Panc1 (cell line): ENCODE data around the gene ZFAND3. TPM values are rescaled to one million over a fixed set of nuclear protein-coding genes. Genes with fewer than 3 reads are reported as not detected.

Experiments
- ATAC-seq: fragments of 200-7000 bp; cut with Tn5 transposase; 2 replicates; pipeline ENCODE4 v1.9.1; 2020; ENCODE audit warnings: mild to moderate bottlenecking, moderate library complexity
- BruUV-seq: library from RNA; stranded (reverse); fragments of 400-500 nt; replicated peaks from 2 replicates; lab custom pipeline; 2021; lab: Mats Ljungman, UMichigan
- CTCF ChIA-PET: fragments of 300-600 bp; sonication (Branson Sonifier 250); formaldehyde crosslinking; loops from one replicate; lab custom pipeline; 2022; ENCODE audit warnings: antibody characterized with exemption; lab: Charles Lee
- POLR2A ChIA-PET: fragments of 300-600 bp; sonication (Branson Sonifier 250); formaldehyde crosslinking; loops from one replicate; lab custom pipeline; 2022; ENCODE audit warnings: antibody characterized with exemption; lab: Charles Lee
- DNase-seq: peaks from one replicate; pipeline ENCODE4 v3.0.0-alpha.2; 2010; ENCODE audit warnings: low read depth, low spot score
- H3K27ac ChIP-seq: 2 replicates; pipeline ENCODE4 v1.5.1; 2011; ENCODE audit warnings: mild to moderate bottlenecking, low read length, inconsistent platforms
- H3K27me3 ChIP-seq: fragments of 200-500 bp; sonication (Bioruptor generic); 2 replicates; pipeline ENCODE4 v1.6.0; 2014; ENCODE audit warnings: low read length, inconsistent platforms; ENCODE audit not compliant: control insufficient read depth, insufficient read depth
- H3K36me3 ChIP-seq: fragments of 200-500 bp; sonication (Bioruptor generic); 2 replicates; pipeline ENCODE4 v1.5.1; 2014; ENCODE audit warnings: inconsistent platforms, mild to moderate bottlenecking, low read length, moderate library complexity; ENCODE audit not compliant: control insufficient read depth, insufficient read depth
- H3K4me1 ChIP-seq: 2 replicates; pipeline ENCODE4 v1.5.1; 2011; ENCODE audit warnings: inconsistent platforms, mild to moderate bottlenecking, low read length, moderate library complexity; ENCODE audit not compliant: control insufficient read depth, insufficient read depth
- H3K4me3 ChIP-seq, 2 experiments: 2 replicates each; pipeline ENCODE4 v1.5.1; 2011 to 2012; ENCODE audit warnings: low read depth in 2 of 2, low read length in 2 of 2, mild to moderate bottlenecking in 2 of 2, inconsistent platforms in 1 of 2, moderate library complexity in 1 of 2
- H3K9me3 ChIP-seq: fragments of 200-500 bp; sonication (Bioruptor generic); 2 replicates; pipeline ENCODE4 v1.5.1; 2014; ENCODE audit warnings: low read depth, mild to moderate bottlenecking, inconsistent platforms, low read length, moderate library complexity; ENCODE audit not compliant: control insufficient read depth, insufficient read depth
- POLR2AphosphoS5 ChIP-seq: IDR thresholded peaks from 2 replicates; pipeline ENCODE4 v1.6.1; 2012; ENCODE audit warnings: mild to moderate bottlenecking, low read depth, low read length, moderate library complexity
- SIN3A ChIP-seq: IDR thresholded peaks from 2 replicates; pipeline ENCODE4 v1.6.1; 2012; ENCODE audit warnings: low read depth, mild to moderate bottlenecking, low read length, moderate library complexity, borderline replicate concordance; ENCODE audit not compliant: insufficient read depth
- TCF7L2 ChIP-seq: IDR thresholded peaks from 2 replicates; pipeline ENCODE4 v1.6.1; 2011; ENCODE audit warnings: mild to moderate bottlenecking, low read depth, low read length, inconsistent platforms
- in situ Hi-C: cut with HindIII; loops from 2 replicates; pipeline ENCODE4 v1.10.0; 2016; ENCODE audit warnings: low sequenced_read_pairs, low pct_unique_long_range_greater_than_20kb
- intact Hi-C: fragments of 100-400 bp; cut with micrococcal nuclease; formaldehyde crosslinking; loops from one replicate; pipeline ENCODE4 v1.10.0; 2022; ENCODE audit not compliant: unreplicated experiment
- total RNA-seq: library from RNA; stranded (reverse); gene quantifications from one replicate; pipeline ENCODE4 v1.2.1, GENCODE V29; 2021; ENCODE audit not compliant: unreplicated experiment
- TF ChIP-seq, protein P1 (sequence below), 2 experiments: IDR thresholded peaks; 2 replicates each; pipeline ENCODE4 v1.6.1; 2011 to 2012; ENCODE audit warnings: low read depth in 2 of 2, control low read depth in 1 of 2, low read length in 1 of 2, mild to moderate bottlenecking in 1 of 2, moderate library complexity in 1 of 2; ENCODE audit not compliant: insufficient read depth in 1 of 2
- TF ChIP-seq, protein P2 (sequence below): fragments of 450-650 bp; IDR thresholded peaks from 2 replicates; pipeline ENCODE4 v1.5.1; 2017; ENCODE audit warnings: mild to moderate bottlenecking

The ZFAND3 gene
- total RNA-seq, 1 experiment from 2014 or later = 95.9 TPM

DNA sequence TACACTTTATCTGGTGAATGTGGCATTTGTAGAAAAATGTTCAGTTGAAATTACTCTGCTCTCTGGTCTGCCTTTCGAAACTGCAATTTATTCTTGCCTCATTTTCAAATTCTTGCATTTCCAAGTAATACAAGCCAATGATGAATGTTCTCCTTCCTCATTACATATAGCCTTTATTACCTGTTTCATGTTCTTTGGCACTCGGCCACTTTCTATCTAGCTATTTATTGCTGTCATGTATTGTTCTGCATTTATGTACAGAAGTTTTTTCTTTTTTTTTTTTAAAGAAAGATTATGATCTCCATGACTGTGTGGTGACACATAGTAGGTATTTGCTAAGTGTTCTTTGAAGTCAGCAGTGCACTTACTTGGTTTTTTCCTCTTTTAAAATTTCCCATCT lies 261.4 kb downstream of the ZFAND3 start:
- ATAC-seq (no peak), DNase-seq (no peak)
- in situ Hi-C loops = no loop called here
- Histone ChIP-seq H3K36me3 (0 out of 2 replicates have a peak, but pooled peaks cover 4% of the 10 kb centered on the region), H3K4me1 (no peaks in the 10 kb centered on the region), H3K9me3 (no peaks in the 10 kb centered on the region), H3K27me3 (no peaks in the 10 kb centered on the region), H3K27ac (no peak overlapping the region), H3K4me3 (no peak overlapping the region)
- intact Hi-C loops = no loop called here
- TF ChIP-seq, protein P1, sequence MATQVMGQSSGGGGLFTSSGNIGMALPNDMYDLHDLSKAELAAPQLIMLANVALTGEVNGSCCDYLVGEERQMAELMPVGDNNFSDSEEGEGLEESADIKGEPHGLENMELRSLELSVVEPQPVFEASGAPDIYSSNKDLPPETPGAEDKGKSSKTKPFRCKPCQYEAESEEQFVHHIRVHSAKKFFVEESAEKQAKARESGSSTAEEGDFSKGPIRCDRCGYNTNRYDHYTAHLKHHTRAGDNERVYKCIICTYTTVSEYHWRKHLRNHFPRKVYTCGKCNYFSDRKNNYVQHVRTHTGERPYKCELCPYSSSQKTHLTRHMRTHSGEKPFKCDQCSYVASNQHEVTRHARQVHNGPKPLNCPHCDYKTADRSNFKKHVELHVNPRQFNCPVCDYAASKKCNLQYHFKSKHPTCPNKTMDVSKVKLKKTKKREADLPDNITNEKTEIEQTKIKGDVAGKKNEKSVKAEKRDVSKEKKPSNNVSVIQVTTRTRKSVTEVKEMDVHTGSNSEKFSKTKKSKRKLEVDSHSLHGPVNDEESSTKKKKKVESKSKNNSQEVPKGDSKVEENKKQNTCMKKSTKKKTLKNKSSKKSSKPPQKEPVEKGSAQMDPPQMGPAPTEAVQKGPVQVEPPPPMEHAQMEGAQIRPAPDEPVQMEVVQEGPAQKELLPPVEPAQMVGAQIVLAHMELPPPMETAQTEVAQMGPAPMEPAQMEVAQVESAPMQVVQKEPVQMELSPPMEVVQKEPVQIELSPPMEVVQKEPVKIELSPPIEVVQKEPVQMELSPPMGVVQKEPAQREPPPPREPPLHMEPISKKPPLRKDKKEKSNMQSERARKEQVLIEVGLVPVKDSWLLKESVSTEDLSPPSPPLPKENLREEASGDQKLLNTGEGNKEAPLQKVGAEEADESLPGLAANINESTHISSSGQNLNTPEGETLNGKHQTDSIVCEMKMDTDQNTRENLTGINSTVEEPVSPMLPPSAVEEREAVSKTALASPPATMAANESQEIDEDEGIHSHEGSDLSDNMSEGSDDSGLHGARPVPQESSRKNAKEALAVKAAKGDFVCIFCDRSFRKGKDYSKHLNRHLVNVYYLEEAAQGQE (IDR thresholded peaks at IDR 0.05; ENCODE audit: insufficient read depth in 1 of 2, low read depth in 2 of 2, low read length in 1 of 2) = no peak
- TF ChIP-seq, protein P2, sequence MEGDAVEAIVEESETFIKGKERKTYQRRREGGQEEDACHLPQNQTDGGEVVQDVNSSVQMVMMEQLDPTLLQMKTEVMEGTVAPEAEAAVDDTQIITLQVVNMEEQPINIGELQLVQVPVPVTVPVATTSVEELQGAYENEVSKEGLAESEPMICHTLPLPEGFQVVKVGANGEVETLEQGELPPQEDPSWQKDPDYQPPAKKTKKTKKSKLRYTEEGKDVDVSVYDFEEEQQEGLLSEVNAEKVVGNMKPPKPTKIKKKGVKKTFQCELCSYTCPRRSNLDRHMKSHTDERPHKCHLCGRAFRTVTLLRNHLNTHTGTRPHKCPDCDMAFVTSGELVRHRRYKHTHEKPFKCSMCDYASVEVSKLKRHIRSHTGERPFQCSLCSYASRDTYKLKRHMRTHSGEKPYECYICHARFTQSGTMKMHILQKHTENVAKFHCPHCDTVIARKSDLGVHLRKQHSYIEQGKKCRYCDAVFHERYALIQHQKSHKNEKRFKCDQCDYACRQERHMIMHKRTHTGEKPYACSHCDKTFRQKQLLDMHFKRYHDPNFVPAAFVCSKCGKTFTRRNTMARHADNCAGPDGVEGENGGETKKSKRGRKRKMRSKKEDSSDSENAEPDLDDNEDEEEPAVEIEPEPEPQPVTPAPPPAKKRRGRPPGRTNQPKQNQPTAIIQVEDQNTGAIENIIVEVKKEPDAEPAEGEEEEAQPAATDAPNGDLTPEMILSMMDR = no peak
- TF ChIP-seq SIN3A (no peak), POLR2AphosphoS5 (no peak), TCF7L2 (no peak)
- ChIA-PET CTCF (no interaction called here), POLR2A (interaction anchor here (0.5 kb wide), 1 partner anchor 138 kb away, joined by 6 read pairs; no protein-coding TSS in a partner anchor)
- no TSS peak for BruUV-seq

DNA sequence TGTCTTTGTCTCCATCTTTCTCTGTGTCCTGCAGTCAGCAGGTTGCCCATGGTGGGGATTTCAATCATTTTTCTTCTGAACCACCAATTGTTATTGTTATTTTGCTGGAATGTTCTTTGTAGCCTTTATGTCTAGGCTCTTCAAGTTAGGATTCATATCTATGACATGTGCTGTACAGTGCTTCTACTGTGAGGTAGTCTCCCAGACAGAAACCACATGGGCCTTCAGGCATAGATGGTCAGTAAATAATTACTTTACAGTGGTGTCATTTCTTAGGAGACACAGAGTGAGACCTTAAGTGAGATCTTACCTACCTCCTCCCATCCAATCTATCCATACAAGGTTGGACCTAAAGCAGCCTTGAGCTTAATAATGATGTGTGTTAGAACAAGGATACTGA lies 265.5 kb downstream of the ZFAND3 start:
- ATAC-seq (no peak), DNase-seq (no peak)
- Histone ChIP-seq H3K27ac (no peak overlapping the region), H3K4me1 (no peaks in the 10 kb centered on the region), H3K36me3 (0 out of 2 replicates have a peak, but pooled peaks cover 4% of the 10 kb centered on the region), H3K4me3 (no peak overlapping the region), H3K9me3 (no peaks in the 10 kb centered on the region), H3K27me3 (no peaks in the 10 kb centered on the region)
- no TSS peak for BruUV-seq
- ChIA-PET CTCF (interaction anchor here (0.6 kb wide), 1 partner anchor 303 kb away, joined by 8 read pairs; no protein-coding TSS in a partner anchor), POLR2A (no interaction called here)
- intact Hi-C loops (no loop called here), in situ Hi-C loops (no loop called here)
- no peak for TF ChIP-seq TCF7L2
- TF ChIP-seq, protein P2 = no peak
- TF ChIP-seq, protein P1 (IDR thresholded peaks at IDR 0.05; ENCODE audit: insufficient read depth in 1 of 2, low read depth in 2 of 2, low read length in 1 of 2) = no peak
- TF ChIP-seq POLR2AphosphoS5 = no peak
- TF ChIP-seq SIN3A = no peak
